Osteocyte (in vitro differentiated cells): ENCODE measurements around the gene TPRX2. TPM values are rescaled to one million over a fixed set of nuclear protein-coding genes. Genes with fewer than 3 reads are reported as not detected.

ENCODE experiments used
- DNase-seq: peaks from one replicate; pipeline ENCODE4 v3.0.0; 2021; ENCODE audit warnings: mixed read lengths; ENCODE audit not compliant: unreplicated experiment; ENCODE audit errors: extremely low spot score
- H3K27ac Mint-ChIP-seq: one replicate; pipeline ENCODE4 v1.8.0; 2021; ENCODE audit warnings: mild to moderate bottlenecking, mixed read lengths; ENCODE audit not compliant: unreplicated experiment
- H3K27me3 Mint-ChIP-seq: one replicate; pipeline ENCODE4 v1.8.0; 2021; ENCODE audit warnings: mixed read lengths; ENCODE audit not compliant: unreplicated experiment
- H3K36me3 Mint-ChIP-seq: one replicate; pipeline ENCODE4 v1.8.0; 2021; ENCODE audit warnings: mixed read lengths; ENCODE audit not compliant: unreplicated experiment
- H3K4me1 Mint-ChIP-seq: one replicate; pipeline ENCODE4 v1.8.0; 2021; ENCODE audit warnings: mixed read lengths; ENCODE audit not compliant: unreplicated experiment
- H3K4me3 Mint-ChIP-seq: one replicate; pipeline ENCODE4 v1.8.0; 2021; ENCODE audit warnings: mild to moderate bottlenecking, moderate library complexity, mixed read lengths; ENCODE audit not compliant: unreplicated experiment
- H3K9me3 Mint-ChIP-seq: one replicate; pipeline ENCODE4 v1.8.0; 2021; ENCODE audit warnings: mixed read lengths; ENCODE audit not compliant: unreplicated experiment
- CTCF ChIP-seq: fragments of 200-600 bp; sonication (generic); IDR thresholded peaks from 2 replicates; pipeline ENCODE4 v1.5.0; 2021; ENCODE audit warnings: antibody characterized with exemption, mild to moderate bottlenecking, moderate library complexity
- total RNA-seq: library from RNA; stranded (reverse); gene quantifications from 2 replicates; pipeline ENCODE4 v1.2.1, GENCODE V29; 2021

The TPRX2 gene
- total RNA-seq, 1 donor from 2014 or later, result not detected

GRCh38 chr19:47891923-47892666 is 33.1 kb downstream of the TPRX2 start:
- peaks cover 6% of the 10 kb centered on the region for H3K9me3 Mint-ChIP-seq
- no peak overlapping the region for H3K27ac Mint-ChIP-seq
- no peaks in the 10 kb centered on the region for H3K4me1 Mint-ChIP-seq
- no peak overlapping the region for H3K4me3 Mint-ChIP-seq
- H3K27me3 Mint-ChIP-seq, result peaks cover 4% of the 10 kb centered on the region
- no peak for TF ChIP-seq CTCF
- no peak for DNase-seq
- H3K36me3 Mint-ChIP-seq, result no peaks in the 10 kb centered on the region

GRCh38 chr19:47895165-47895782 is 36.2 kb downstream of the TPRX2 start:
- no peak for DNase-seq

GRCh38 chr19:47896019-47896418 is 37.0 kb downstream of the TPRX2 start:
- Mint-ChIP-seq H3K27ac (no peak overlapping the region), H3K4me1 (no peaks in the 10 kb centered on the region), H3K36me3 (no peaks in the 10 kb centered on the region), H3K9me3 (peaks cover 6% of the 10 kb centered on the region), H3K27me3 (peaks cover 7% of the 10 kb centered on the region), H3K4me3 (no peak overlapping the region)
- no peak for DNase-seq
- TF ChIP-seq CTCF, result no peak

More at GRCh38 chr19:47895165-47895782, 36.2 kb downstream of the TPRX2 start:
- Mint-ChIP-seq H3K27ac (no peak overlapping the region), H3K4me3 (no peak overlapping the region), H3K27me3 (peaks cover 4% of the 10 kb centered on the region), H3K4me1 (no peaks in the 10 kb centered on the region), H3K9me3 (peaks cover 6% of the 10 kb centered on the region), H3K36me3 (no peaks in the 10 kb centered on the region)
- TF ChIP-seq CTCF, result no peak

GRCh38 chr19:47896773-47897172 is 37.7 kb downstream of the TPRX2 start:
- Mint-ChIP-seq H3K4me3 (no peak overlapping the region), H3K27me3 (peaks cover 7% of the 10 kb centered on the region), H3K36me3 (no peaks in the 10 kb centered on the region), H3K9me3 (peaks cover 6% of the 10 kb centered on the region), H3K4me1 (no peaks in the 10 kb centered on the region), H3K27ac (no peak overlapping the region)
- no peak for TF ChIP-seq CTCF
- no peak for DNase-seq

- Mint-ChIP-seq H3K36me3 (no peaks in the 10 kb centered on the region), H3K27ac (no peak overlapping the region), H3K27me3 (peaks cover 7% of the 10 kb centered on the region), H3K9me3 (peaks cover 6% of the 10 kb centered on the region), H3K4me3 (no peak overlapping the region), H3K4me1 (no peaks in the 10 kb centered on the region)
- DNase-seq, result no peak
- no peak for TF ChIP-seq CTCF
These were observed 38.8 kb downstream of the TPRX2 start for GRCh38 chr19:47897861-47898260.
